Hepatic stellate cell (primary cell): Measurements from ENCODE around the gene UBAP1.
"Not testable (repeated sequence)": the region's sequence is repeated elsewhere in the genome, so short reads cannot be mapped to it uniquely, and the experiment has no call there.

Experiments
- DNase-seq: peaks from one replicate; pipeline ENCODE4 v3.0.0; 2011; ENCODE audit warnings: low spot score

The UBAP1 gene

GRCh38 chr9:34224349-34224748, 45.5 kb downstream of the UBAP1 start:
- no peak for DNase-seq

- not testable (repeated sequence) for DNase-seq
Measured at GRCh38 chr9:34226144-34226760, 47.4 kb downstream of the UBAP1 start.

DNA sequence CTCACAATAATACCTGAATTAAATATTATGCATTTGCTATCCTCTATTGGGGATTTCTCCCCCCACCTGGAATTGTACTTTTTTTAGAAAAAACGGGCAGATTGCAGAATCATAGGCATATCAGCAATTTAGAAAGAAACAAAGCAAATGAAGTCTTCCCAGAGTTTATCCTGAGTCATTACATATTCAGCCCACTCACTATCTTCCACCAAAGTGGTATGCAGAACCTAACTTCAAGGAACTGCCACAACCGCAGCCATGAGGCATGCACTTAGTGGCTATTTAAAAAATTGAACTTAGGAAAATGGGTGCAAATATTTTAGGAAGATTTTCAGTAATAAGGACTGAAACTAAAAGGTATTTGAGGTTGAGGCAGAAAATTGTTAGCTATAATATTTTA, 48.6 kb downstream of the UBAP1 start:
- DNase-seq = peak; percentile 27

GRCh38 chr9:34230556-34230955, 51.7 kb downstream of the UBAP1 start:
- no peak for DNase-seq

- DNase-seq = no peak
Measured at GRCh38 chr9:34232201-34232600, 53.4 kb downstream of the UBAP1 start.

- DNase-seq = no peak
Measured at GRCh38 chr9:34233672-34234071, 54.8 kb downstream of the UBAP1 start.

DNA sequence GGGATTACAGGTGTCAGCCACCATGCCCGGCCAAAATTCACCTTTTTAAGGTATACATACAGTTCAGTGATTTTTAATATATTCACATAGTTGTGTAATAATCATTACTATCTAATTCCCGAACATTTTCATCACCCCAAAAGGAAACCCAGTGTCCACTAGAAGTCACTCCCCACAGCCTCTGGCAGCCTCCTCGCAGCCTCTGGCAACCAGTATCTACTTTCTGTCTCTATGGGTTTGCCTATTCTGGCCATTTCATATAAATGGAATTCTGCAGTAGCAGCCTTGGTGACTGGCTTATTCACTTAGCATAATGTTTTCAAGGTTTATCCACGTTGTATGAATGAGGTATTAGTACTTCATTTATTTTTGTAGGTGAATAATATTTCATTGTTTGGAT, 59.0 kb downstream of the UBAP1 start:
- no peak for DNase-seq

- DNase-seq = no peak
Measured at GRCh38 chr9:34240006-34240405, 61.2 kb downstream of the UBAP1 start.

DNA sequence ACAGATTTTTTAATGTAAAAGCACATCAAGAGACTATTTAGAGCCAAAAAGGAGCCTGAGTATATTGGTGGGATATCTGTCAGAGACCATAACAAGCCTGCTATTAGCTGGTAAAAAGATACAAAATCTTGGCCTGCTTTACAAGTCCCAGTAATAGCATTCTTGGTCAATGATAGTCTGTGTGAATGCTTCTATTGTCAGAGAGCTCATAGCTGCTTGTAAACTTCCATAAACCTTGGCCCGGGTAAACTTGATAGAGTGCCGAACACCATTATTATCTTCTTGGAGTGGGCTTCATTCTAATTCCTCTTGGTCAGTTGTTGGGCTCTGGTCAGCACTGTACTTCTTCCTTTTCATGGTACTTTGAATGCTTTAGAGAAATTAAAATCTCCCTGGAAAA, 64.0 kb downstream of the UBAP1 start:
- no peak for DNase-seq

DNA sequence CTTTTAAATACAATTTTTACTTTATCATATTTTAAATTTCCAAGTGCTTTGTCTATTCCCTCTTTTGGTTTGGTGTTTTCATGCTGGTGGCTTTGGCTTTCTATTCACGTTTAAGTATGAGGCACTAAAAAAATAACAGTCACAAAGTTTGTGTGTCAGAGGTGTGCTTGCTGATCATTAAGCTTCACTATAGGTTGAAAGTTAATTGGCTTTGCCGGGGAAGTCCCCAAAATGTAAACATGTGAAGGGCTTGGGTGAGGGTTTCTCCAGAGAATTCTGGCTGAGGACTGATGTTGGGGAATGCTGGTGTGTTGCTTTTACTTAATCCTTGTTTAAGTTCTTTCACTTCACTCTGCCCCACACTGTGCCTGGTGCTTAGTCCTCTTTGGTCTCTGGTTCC, 66.4 kb downstream of the UBAP1 start:
- DNase-seq = not testable (repeated sequence)

DNA sequence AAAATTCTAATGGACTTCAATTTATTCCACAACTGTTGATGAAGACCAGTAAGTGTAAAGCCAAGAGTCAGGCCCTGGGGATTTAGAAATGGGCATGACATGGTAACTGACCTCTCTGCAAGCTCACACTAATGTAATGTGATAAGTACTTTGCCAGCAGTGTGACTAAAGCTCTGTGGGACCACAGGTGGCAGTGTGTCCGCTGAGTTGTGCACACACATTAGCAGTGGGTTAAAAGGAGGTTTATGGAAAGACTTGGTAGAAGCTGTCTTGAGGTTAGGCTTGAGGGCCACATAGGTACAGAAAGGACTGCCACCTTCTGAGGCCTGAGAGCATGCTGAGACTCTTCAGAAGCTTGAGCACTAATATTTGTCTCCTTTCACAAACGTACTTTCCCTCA, 67.6 kb downstream of the UBAP1 start:
- DNase-seq = no peak

DNA sequence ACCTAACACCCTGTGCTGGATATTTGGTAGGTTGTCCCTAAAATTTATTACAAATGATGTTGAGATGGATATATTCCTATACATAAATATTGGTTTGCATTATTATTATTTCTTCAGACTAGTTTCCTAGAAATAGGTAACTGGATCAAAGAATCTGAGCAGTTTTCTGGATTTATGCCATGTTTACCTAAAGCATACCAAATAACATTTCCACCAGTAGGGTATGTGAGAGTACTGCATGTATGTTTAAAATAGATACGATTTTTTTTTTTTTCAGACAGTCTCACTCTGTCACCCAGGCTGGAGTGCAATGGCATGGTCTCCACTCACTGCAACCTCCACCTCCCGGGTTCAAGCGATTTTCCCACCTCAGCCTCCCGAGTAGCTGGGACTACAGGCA, 68.9 kb downstream of the UBAP1 start:
- not testable (repeated sequence) for DNase-seq

DNA sequence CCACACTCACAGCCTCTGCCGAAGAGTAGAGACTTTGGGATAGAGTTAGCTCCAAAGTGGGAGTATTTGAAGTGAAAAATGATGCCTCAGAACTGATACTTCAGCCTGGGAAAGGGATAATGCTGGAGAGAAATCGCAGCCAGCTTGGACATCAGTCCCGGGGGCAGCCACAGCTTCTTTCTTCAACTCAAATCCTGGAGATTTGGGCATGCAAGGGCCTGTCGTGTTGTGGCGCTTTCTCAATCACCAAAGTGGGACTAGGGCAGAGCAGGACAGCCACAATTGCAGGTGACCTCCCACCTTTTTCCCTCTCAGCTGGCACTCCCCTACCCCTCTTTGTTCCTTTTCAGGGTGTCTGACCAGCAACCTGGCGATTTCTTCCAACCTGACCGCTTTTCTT, 70.4 kb downstream of the UBAP1 start:
- no peak for DNase-seq

- DNase-seq = no peak
Measured at GRCh38 chr9:34250721-34251120, 71.9 kb downstream of the UBAP1 start.

DNA sequence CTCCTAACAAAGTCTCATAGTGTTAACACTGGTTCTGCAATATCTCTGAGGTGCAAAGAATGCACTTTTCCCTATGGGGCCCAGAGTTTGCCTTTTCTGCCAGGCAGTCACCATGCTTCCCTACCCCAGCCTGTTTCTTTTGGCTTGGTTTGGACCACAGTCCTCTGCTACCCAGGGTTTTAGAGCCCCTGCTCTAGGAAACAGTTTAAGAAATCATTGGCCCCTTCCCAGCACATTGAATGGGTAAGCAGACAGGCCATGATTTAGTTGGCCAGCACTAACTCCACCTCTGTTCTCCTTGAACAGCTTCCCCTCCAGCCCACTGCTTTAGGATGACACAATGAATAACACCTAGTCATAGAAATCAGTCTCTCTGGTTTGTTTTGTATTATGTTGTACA, 73.2 kb downstream of the UBAP1 start:
- DNase-seq = no peak

- DNase-seq = peak; percentile 57
Measured at GRCh38 chr9:34252670-34253459, 74.0 kb downstream of the UBAP1 start.

- peak; percentile 45 for DNase-seq
Measured at GRCh38 chr9:34253460-34253837, 74.6 kb downstream of the UBAP1 start.

DNA sequence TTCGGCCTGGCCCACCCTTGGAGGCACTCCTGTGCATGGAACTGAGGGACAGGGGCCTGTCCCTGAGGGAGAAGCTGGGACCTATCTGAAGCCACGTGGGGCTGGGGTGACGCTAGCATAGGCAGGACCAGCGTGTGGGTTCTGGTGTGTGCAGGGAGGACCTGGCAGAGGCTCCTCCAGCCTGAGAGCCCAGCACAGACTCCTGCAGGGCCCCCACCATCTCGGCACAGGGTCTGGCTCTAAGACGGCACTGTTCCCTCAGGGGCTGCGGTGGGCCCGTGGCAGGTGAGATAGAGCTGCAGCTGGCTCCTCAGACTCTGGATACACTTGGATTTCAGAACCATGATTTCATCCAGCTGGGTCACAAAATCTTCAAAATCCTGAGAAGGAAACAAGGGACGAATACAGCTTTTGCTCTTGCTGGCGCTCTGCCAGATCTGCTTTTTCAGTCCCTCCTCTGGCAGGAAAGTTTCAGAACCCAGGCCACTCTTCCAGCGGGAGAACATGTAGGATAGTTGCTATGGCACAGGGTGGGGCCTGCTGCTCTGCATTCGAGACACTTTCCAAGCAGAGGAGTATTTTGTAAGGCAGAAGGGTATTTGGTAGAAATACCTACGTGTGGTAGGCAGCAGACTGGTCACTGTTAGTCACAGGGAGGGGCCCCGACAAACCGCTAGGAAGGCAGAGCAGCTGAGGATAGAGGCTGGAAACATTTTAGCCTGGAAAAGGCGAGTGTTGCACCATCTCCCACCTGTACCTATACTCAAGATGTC, 75.5 kb downstream of the UBAP1 start:
- DNase-seq = peak; percentile 82

GRCh38 chr9:34254966-34255825, 76.4 kb downstream of the UBAP1 start:
- DNase-seq = no peak

- no peak for DNase-seq
Measured at GRCh38 chr9:34256104-34256503, 77.3 kb downstream of the UBAP1 start.

- DNase-seq = no peak
Measured at GRCh38 chr9:34256987-34257585, 78.2 kb downstream of the UBAP1 start.

DNA sequence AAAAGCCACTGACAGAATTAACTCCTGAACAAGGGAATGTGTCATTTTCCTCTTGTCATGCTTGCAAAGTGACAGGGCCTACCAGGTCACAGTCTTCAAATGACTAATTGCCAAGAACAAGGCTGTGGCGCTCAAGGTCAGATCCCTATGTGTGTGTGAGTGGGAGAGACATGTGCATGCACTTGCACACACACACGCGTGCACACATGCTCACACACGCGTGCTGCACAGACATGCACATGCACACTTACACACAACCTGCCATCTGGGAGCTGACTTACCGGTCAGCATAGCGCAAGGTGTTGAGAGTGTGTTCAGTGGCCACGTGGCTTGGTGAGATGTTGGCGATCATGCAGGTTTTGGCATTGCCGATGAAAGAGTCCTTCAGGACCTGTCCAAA, 80.5 kb downstream of the UBAP1 start:
- DNase-seq = no peak
